HG02759 (cell line): Measurements from ENCODE around the gene BMX.

ENCODE experiments used
- ATAC-seq: cut with Tn5 transposase; IDR thresholded peaks from one replicate; pipeline ENCODE4 v1.9.1; 2021; ENCODE audit warnings: mild to moderate bottlenecking, moderate library complexity; ENCODE audit not compliant: unreplicated experiment

The BMX gene

GRCh38 chrX:15500497-15500966, at the start of gene BMX:
Gene BMX (plus strand): TSS chrX:15500807. CDS start chrX:15508354, 7,547 bp downstream.
- no peak for ATAC-seq

GRCh38 chrX:15451913-15452312, 48.7 kb upstream of the BMX start:
- ATAC-seq: no peak

- ATAC-seq: no peak
These were observed 35.9 kb upstream of the BMX start for GRCh38 chrX:15464704-15465103.

GRCh38 chrX:15465347-15465746, 35.3 kb upstream of the BMX start:
- peak; percentile 60 for ATAC-seq

GRCh38 chrX:15465896-15466651, 34.5 kb upstream of the BMX start:
- no peak for ATAC-seq

- ATAC-seq: no peak
These were observed 32.6 kb upstream of the BMX start for GRCh38 chrX:15468036-15468435.

- no peak for ATAC-seq
These were observed 31.0 kb upstream of the BMX start for GRCh38 chrX:15469613-15470012.

GRCh38 chrX:15471028-15471427, 29.6 kb upstream of the BMX start:
- peak; percentile 74 for ATAC-seq

- ATAC-seq: no peak
These were observed 28.1 kb upstream of the BMX start for GRCh38 chrX:15472531-15472930.

- ATAC-seq: no peak
These were observed 26.6 kb upstream of the BMX start for GRCh38 chrX:15474028-15474427.

GRCh38 chrX:15475021-15475420, 25.6 kb upstream of the BMX start:
- no peak for ATAC-seq

- ATAC-seq: no peak
These were observed 25.1 kb upstream of the BMX start for GRCh38 chrX:15475486-15475885.

GRCh38 chrX:15483891-15484290, 16.7 kb upstream of the BMX start:
- ATAC-seq: no peak

- no peak for ATAC-seq
These were observed 8.1 kb upstream of the BMX start for GRCh38 chrX:15492469-15492868.

- ATAC-seq: peak; percentile 98
These were observed 7.3 kb upstream of the BMX start, which contains the start of gene PIR for GRCh38 chrX:15493118-15493962. Gene PIR (minus strand): TSS chrX:15493333. CDS start chrX:15491257, 2,076 bp downstream.

- ATAC-seq: no peak
These were observed 4.8 kb upstream of the BMX start for GRCh38 chrX:15495801-15496200.

- ATAC-seq: no peak
These were observed 3.8 kb upstream of the BMX start for GRCh38 chrX:15496824-15497223.

- no peak for ATAC-seq
These were observed 2.7 kb upstream of the BMX start for GRCh38 chrX:15497865-15498264.

GRCh38 chrX:15498741-15499140, 1.9 kb upstream of the BMX start:
- ATAC-seq: no peak

GRCh38 chrX:15499976-15500375, 631 bp upstream of the BMX start:
- no peak for ATAC-seq

- no peak for ATAC-seq
These were observed 899 bp downstream of the BMX start for GRCh38 chrX:15501506-15501905.

- ATAC-seq: no peak
These were observed 4.1 kb downstream of the BMX start for GRCh38 chrX:15504661-15505060.
